Fibroblast of lung (primary cell): ENCODE measurements around the gene NRDC. TPM values are rescaled to one million over a fixed set of nuclear protein-coding genes. Genes with fewer than 3 reads are reported as not detected.
"Not testable (repeated sequence)": the region's sequence is repeated elsewhere in the genome, so short reads cannot be mapped to it uniquely, and the experiment has no call there.

ENCODE experiments used
- DNase-seq, 2 donors: peaks; one replicate each; pipeline versions ENCODE4 v3.0.0 to v3.0.0-alpha.2; 2010; ENCODE audit warnings: low read depth in 2 of 2
- H2AFZ ChIP-seq: 2 replicates; pipeline ENCODE4 v1.5.1; 2012; ENCODE audit warnings: low read length, control low read depth, inconsistent platforms
- H3K27ac ChIP-seq: 2 replicates; pipeline ENCODE4 v1.5.1; 2011; ENCODE audit warnings: low read length, control low read depth; ENCODE audit not compliant: insufficient read depth
- H3K27me3 ChIP-seq: 2 replicates; pipeline ENCODE4 v1.5.1; 2011; ENCODE audit warnings: mild to moderate bottlenecking, low read length; ENCODE audit not compliant: control insufficient read depth, insufficient read depth
- H3K36me3 ChIP-seq: 2 replicates; pipeline ENCODE4 v1.5.1; 2011; ENCODE audit warnings: low read length; ENCODE audit not compliant: control insufficient read depth, insufficient read depth
- H3K4me1 ChIP-seq: 2 replicates; pipeline ENCODE4 v1.5.1; 2011; ENCODE audit warnings: low read length; ENCODE audit not compliant: control insufficient read depth, insufficient read depth; ENCODE audit errors: extremely low read depth
- H3K4me2 ChIP-seq: 2 replicates; pipeline ENCODE4 v1.5.1; 2011; ENCODE audit warnings: low read length, control low read depth; ENCODE audit not compliant: insufficient read depth; ENCODE audit errors: extremely low read depth
- H3K4me3 ChIP-seq, 4 experiments: fragments of 200-600 bp in 1 of 4; sonication (generic) in 1 of 4; replicated peaks in 1 of 4; 2 replicates each; pipeline ENCODE4 v1.5.1; 2011 to 2016; ENCODE audit warnings: low read length in 4 of 4, low read depth in 3 of 4, mild to moderate bottlenecking in 3 of 4, control low read depth in 2 of 4, inconsistent platforms in 1 of 4, mixed read lengths in 1 of 4; ENCODE audit not compliant: insufficient read depth in 1 of 4; ENCODE audit errors: control extremely low read depth in 1 of 4
- H3K79me2 ChIP-seq: 2 replicates; pipeline ENCODE4 v1.5.1; 2012; ENCODE audit warnings: mild to moderate bottlenecking, low read length, inconsistent platforms; ENCODE audit not compliant: control insufficient read depth, insufficient read depth
- H3K9ac ChIP-seq: 2 replicates; pipeline ENCODE4 v1.5.1; 2011; ENCODE audit warnings: mild to moderate bottlenecking, low read length, control low read depth; ENCODE audit not compliant: insufficient read depth
- H3K9me3 ChIP-seq: 2 replicates; pipeline ENCODE4 v1.5.1; 2012; ENCODE audit warnings: low read depth, low read length; ENCODE audit not compliant: control insufficient read depth, insufficient read depth
- H4K20me1 ChIP-seq: 2 replicates; pipeline ENCODE4 v1.5.1; 2011; ENCODE audit warnings: low read length; ENCODE audit not compliant: control insufficient read depth, insufficient read depth; ENCODE audit errors: extremely low read depth
- EZH2 ChIP-seq: IDR thresholded peaks from 2 replicates; pipeline ENCODE4 v1.5.1; 2012; ENCODE audit warnings: low read length, control low read depth, mild to moderate bottlenecking; ENCODE audit errors: missing control alignments
- polyA plus RNA-seq, 2 donors: library from polyadenylated mRNA; depleted of rRNA in 1 of 2; stranded (reverse) in 1 of 2; unstranded in 1 of 2; fragments of >200 nt; gene quantifications; 2 replicates each; pipeline ENCODE4 v1.2.1, GENCODE V29; 2011 to 2012; ENCODE audit warnings: missing spikeins in 1 of 2
- total RNA-seq: library from RNA; depleted of rRNA; stranded (reverse); fragments of >200 nt; gene quantifications from 2 replicates; pipeline ENCODE4 v1.2.1, GENCODE V29; 2014
- TF ChIP-seq, protein P1 (sequence below), 2 donors: IDR thresholded peaks in 1 of 2; conservative IDR thresholded peaks in 1 of 2; 1 replicate in 1 of 2; 2 replicates in 1 of 2; pipeline ENCODE4 v1.5.1; 2011 to 2012; ENCODE audit warnings: low read length in 2 of 2, control low read depth in 1 of 2, inconsistent platforms in 1 of 2, low read depth in 1 of 2, mild to moderate bottlenecking in 1 of 2

Gene NRDC
- total and polyA plus RNA-seq, 2 donors (not counting 1 experiment from before 2014, with no cell fraction given): 116 to 142 TPM

GRCh38 chr1:51897699-51898031 lies 19.1 kb upstream of the NRDC start:
- Histone ChIP-seq H3K27ac (peak overlapping the region; percentile 86), H2AFZ (no peak overlapping the region), H3K9me3 (no peaks in the 10 kb centered on the region), H3K4me1 (peaks cover 13% of the 10 kb centered on the region), H3K27me3 (no peaks in the 10 kb centered on the region), H3K4me2 (peak overlapping the region; percentile 77), H4K20me1 (no peaks in the 10 kb centered on the region), H3K9ac (no peak overlapping the region), H3K36me3 (no peaks in the 10 kb centered on the region), H3K4me3 (no peak overlapping the region), H3K79me2 (no peaks in the 10 kb centered on the region)
- DNase-seq: peak; percentile 68 to 94
- TF ChIP-seq EZH2: no peak
- TF ChIP-seq, protein P1, sequence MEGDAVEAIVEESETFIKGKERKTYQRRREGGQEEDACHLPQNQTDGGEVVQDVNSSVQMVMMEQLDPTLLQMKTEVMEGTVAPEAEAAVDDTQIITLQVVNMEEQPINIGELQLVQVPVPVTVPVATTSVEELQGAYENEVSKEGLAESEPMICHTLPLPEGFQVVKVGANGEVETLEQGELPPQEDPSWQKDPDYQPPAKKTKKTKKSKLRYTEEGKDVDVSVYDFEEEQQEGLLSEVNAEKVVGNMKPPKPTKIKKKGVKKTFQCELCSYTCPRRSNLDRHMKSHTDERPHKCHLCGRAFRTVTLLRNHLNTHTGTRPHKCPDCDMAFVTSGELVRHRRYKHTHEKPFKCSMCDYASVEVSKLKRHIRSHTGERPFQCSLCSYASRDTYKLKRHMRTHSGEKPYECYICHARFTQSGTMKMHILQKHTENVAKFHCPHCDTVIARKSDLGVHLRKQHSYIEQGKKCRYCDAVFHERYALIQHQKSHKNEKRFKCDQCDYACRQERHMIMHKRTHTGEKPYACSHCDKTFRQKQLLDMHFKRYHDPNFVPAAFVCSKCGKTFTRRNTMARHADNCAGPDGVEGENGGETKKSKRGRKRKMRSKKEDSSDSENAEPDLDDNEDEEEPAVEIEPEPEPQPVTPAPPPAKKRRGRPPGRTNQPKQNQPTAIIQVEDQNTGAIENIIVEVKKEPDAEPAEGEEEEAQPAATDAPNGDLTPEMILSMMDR (conservative IDR thresholded peaks at IDR 0.05 in 1 of 2, IDR thresholded peaks at IDR 0.05 in 1 of 2; ENCODE audit: low read depth in 1 of 2, low read length in 2 of 2): no peak

DNA sequence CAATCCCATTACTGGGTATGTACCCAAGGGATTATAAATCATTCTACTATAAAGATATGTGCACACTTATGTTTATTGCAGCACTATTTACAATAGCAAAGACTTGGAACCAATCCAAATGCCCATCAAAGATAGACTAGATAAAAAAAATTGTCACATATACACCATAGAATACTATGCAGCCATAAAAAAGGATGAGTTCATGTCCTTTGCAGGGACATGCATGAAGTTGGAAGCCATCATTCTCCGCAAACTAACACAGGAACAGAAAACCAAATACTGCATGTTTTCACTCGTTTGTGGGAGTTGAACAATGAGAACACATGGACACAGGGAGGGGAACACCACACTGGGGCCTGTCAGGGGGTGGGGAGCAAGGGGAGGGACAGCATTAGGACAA lies 16.2 kb upstream of the NRDC start:
- not testable (repeated sequence) for H3K36me3 ChIP-seq, H3K9me3 ChIP-seq, H3K9ac ChIP-seq, H3K27ac ChIP-seq, H3K27me3 ChIP-seq, DNase-seq, H3K4me3 ChIP-seq, H3K4me2 ChIP-seq, H3K79me2 ChIP-seq, H2AFZ ChIP-seq, H4K20me1 ChIP-seq
- peaks cover 13% of the 10 kb centered on the region for H3K4me1 ChIP-seq

- no peak for DNase-seq
- H2AFZ ChIP-seq: peak overlapping the region; percentile 24
- no peaks in the 10 kb centered on the region for H4K20me1 ChIP-seq
- H3K27me3 ChIP-seq: no peaks in the 10 kb centered on the region
- H3K9ac ChIP-seq: peak overlapping the region; percentile 95
- peaks cover 50% of the 10 kb centered on the region for H3K79me2 ChIP-seq
- H3K4me2 ChIP-seq: peak overlapping the region; percentile 64
- no peaks in the 10 kb centered on the region for H3K9me3 ChIP-seq
- TF ChIP-seq, protein P1 (conservative IDR thresholded peaks at IDR 0.05 in 1 of 2, IDR thresholded peaks at IDR 0.05 in 1 of 2; ENCODE audit: low read depth in 1 of 2, low read length in 2 of 2): no peak
- TF ChIP-seq EZH2: no peak
- peak overlapping the region; percentile 73 to 100 (median 94) for H3K4me3 ChIP-seq
- H3K27ac ChIP-seq: peak overlapping the region; percentile 98
- H3K4me1 ChIP-seq: peaks cover 2% of the 10 kb centered on the region
- peaks cover 1% of the 10 kb centered on the region for H3K36me3 ChIP-seq
Observed at GRCh38 chr1:51878308-51878615, 265 bp downstream of the NRDC start.
